Psoas muscle (tissue), 8 donors: ENCODE data around the gene LDLRAD4. TPM values are rescaled to one million over a fixed set of nuclear protein-coding genes. Genes with fewer than 3 reads are reported as not detected.

Experiments used
- ATAC-seq, 4 donors: fragments of 200-7000 bp; cut with Tn5 transposase; one replicate each; pipeline ENCODE4 v1.9.1; 2020; ENCODE audit warnings: moderate library complexity in 3 of 4, mild to moderate bottlenecking in 2 of 4
- DNase-seq, 2 donors: peaks; one replicate each; pipeline ENCODE4 v3.0.0-alpha.2; 2020
- H3K27ac ChIP-seq: fragments of 200-600 bp; one replicate; pipeline ENCODE4 v1.8.0; 2022
- H3K27me3 ChIP-seq, 3 donors: fragments of 200-600 bp in 1 of 3; one replicate each; pipeline versions ENCODE4 v1.6.1 to v1.8.0; 2013 to 2022; ENCODE audit warnings: low read length in 2 of 3, mild to moderate bottlenecking in 2 of 3, moderate library complexity in 1 of 3; ENCODE audit not compliant: insufficient read depth in 3 of 3
- H3K36me3 ChIP-seq, 2 donors: fragments of 200-600 bp in 1 of 2; one replicate each; pipeline versions ENCODE4 v1.6.1 to v1.8.0; 2013 to 2022; ENCODE audit warnings: low read depth in 1 of 2, mild to moderate bottlenecking in 1 of 2, moderate library complexity in 1 of 2; ENCODE audit not compliant: insufficient read depth in 1 of 2
- H3K4me1 ChIP-seq: fragments of 200-600 bp; one replicate; pipeline ENCODE4 v1.8.0; 2022
- H3K4me3 ChIP-seq: fragments of 200-600 bp; one replicate; pipeline ENCODE4 v1.8.0; 2022; ENCODE audit warnings: mild to moderate bottlenecking
- H3K9me3 ChIP-seq: fragments of 200-600 bp; one replicate; pipeline ENCODE4 v1.8.0; 2022
- WGBS, 3 donors: extraction: QIAGEN DNeasy Blood & Tissue Kit; methylation state at CpG; one replicate each; pipeline versions ENCODE4 v1.1.6 to v1.1.7; 2013; 5-methylcytosine and 5-hydroxymethylcytosine counted together
- intact Hi-C, 2 donors: fragments of 100-400 bp; cut with DNase I; formaldehyde crosslinking; loops; one replicate each; pipeline versions ENCODE4 v1.11.0 to v1.14.2; 2022
- polyA plus RNA-seq, 3 donors: library from polyadenylated mRNA; stranded (reverse); fragments of 200-250 nt; gene quantifications; one replicate each; pipeline ENCODE4 v1.2.3, GENCODE V29; 2013
- total RNA-seq, 4 donors: library from RNA; stranded (reverse); fragmentation: NEBNext Ultra II Directional in 2 of 4; extraction: Animal tissue kit (Norgen Biotek cat#: 25700) in 2 of 4; gene quantifications; one replicate each; pipeline versions ENCODE4 v1.2.1 to v1.2.4, GENCODE V29; 2021 to 2023
- TF ChIP-seq, protein P1 (sequence below): fragments of 200-600 bp; IDR thresholded peaks from one replicate; pipeline ENCODE4 v1.8.0; 2022; ENCODE audit warnings: antibody characterized with exemption
- donor health status: healthy with polysubstance abuse.
- donor health status: DM: no; HTN: no; CAD: no; lungs with moderate emphysema.
- donor health status: Bipolar disorder and iron deficiency.
- donor health status: healthy.
- donor health status: DM: yes; HTN: yes; CAD: no.
- donor health status: DM: no; HTN: no; CAD: no.
- donor health status: DM: no; HTN: no; CAD: no.
- donor health status: DM: yes; HTN: yes; CAD: no.

Gene LDLRAD4
- total and polyA plus RNA-seq, 7 donors, result 1.8 to 13.9 (median 3.8) TPM

- H3K9me3 ChIP-seq, result no peaks in the 10 kb centered on the region
- intact Hi-C loops, result no loop called here
- no peaks in the 10 kb centered on the region for H3K4me1 ChIP-seq
- H3K27ac ChIP-seq, result no peak overlapping the region
- H3K4me3 ChIP-seq, result no peak overlapping the region
- no peak for ATAC-seq
- no peak for DNase-seq
- H3K36me3 ChIP-seq, result no peaks in the 10 kb centered on the region
- TF ChIP-seq, protein P1, sequence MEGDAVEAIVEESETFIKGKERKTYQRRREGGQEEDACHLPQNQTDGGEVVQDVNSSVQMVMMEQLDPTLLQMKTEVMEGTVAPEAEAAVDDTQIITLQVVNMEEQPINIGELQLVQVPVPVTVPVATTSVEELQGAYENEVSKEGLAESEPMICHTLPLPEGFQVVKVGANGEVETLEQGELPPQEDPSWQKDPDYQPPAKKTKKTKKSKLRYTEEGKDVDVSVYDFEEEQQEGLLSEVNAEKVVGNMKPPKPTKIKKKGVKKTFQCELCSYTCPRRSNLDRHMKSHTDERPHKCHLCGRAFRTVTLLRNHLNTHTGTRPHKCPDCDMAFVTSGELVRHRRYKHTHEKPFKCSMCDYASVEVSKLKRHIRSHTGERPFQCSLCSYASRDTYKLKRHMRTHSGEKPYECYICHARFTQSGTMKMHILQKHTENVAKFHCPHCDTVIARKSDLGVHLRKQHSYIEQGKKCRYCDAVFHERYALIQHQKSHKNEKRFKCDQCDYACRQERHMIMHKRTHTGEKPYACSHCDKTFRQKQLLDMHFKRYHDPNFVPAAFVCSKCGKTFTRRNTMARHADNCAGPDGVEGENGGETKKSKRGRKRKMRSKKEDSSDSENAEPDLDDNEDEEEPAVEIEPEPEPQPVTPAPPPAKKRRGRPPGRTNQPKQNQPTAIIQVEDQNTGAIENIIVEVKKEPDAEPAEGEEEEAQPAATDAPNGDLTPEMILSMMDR, result no peak
- H3K27me3 ChIP-seq, result peaks cover 0 to 2% (median 0%) of the 10 kb centered on the region in 3 donors
- 76 to 85% (median 80%) methylated on average over 10 of the region's 10 CpGs for WGBS, 3 donors
Observed at GRCh38 chr18:13577091-13577697, 358.6 kb downstream of the LDLRAD4 start.

- intact Hi-C loops, result no loop called here
- no peak overlapping the region for H3K4me3 ChIP-seq
- H3K36me3 ChIP-seq, result no peaks in the 10 kb centered on the region
- ATAC-seq (no peak), DNase-seq (no peak)
- no peaks in the 10 kb centered on the region for H3K9me3 ChIP-seq
- 87 to 97% (median 92%) methylated on average over 3 of the region's 3 CpGs for WGBS, 3 donors
- no peak overlapping the region for H3K27ac ChIP-seq
- no peaks in the 10 kb centered on the region for H3K4me1 ChIP-seq
- peaks cover 0 to 2% (median 0%) of the 10 kb centered on the region in 3 donors for H3K27me3 ChIP-seq
- TF ChIP-seq, protein P1, result no peak
Observed at GRCh38 chr18:13577781-13578180, 359.2 kb downstream of the LDLRAD4 start.

DNA sequence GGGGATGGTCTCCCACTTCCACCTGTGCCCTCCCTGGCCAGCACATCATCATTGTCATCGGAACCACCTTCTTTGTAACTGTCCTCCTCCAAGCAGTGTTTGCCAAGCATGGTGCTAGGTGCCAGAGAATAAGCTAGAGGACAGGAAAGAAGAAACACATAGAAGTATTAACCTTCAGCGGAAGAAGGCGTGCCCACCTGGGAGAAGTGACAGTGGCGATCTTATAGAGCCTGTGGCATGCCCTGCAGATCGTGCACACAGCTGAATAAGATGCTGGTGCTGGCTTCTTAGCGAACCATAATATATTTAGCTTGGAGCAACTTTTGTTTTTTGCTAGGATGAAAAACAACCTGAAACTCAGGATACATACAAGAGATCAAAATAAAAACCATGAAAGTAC lies 359.8 kb downstream of the LDLRAD4 start:
- intact Hi-C loops, result no loop called here
- TF ChIP-seq, protein P1, result no peak
- no peak overlapping the region for H3K27ac ChIP-seq
- H3K9me3 ChIP-seq, result no peaks in the 10 kb centered on the region
- 91 to 97% (median 94%) methylated on average over 6 of the region's 6 CpGs for WGBS, 3 donors
- no peak for ATAC-seq
- H3K4me3 ChIP-seq, result no peak overlapping the region
- H3K4me1 ChIP-seq, result no peaks in the 10 kb centered on the region
- no peak for DNase-seq
- H3K36me3 ChIP-seq, result no peaks in the 10 kb centered on the region
- H3K27me3 ChIP-seq, result peaks cover 0 to 2% (median 0%) of the 10 kb centered on the region in 3 donors

- no peaks in the 10 kb centered on the region for H3K9me3 ChIP-seq
- H3K27me3 ChIP-seq, result peaks cover 0 to 2% (median 0%) of the 10 kb centered on the region in 3 donors
- H3K36me3 ChIP-seq, result no peaks in the 10 kb centered on the region
- ATAC-seq (no peak), DNase-seq (no peak)
- H3K4me1 ChIP-seq, result no peaks in the 10 kb centered on the region
- intact Hi-C loops, result no loop called here
- 66 to 75% (median 68%) methylated on average over 3 of the region's 3 CpGs for WGBS, 3 donors
- TF ChIP-seq, protein P1, result no peak
- H3K4me3 ChIP-seq, result no peak overlapping the region
- H3K27ac ChIP-seq, result no peak overlapping the region
Observed at GRCh38 chr18:13579874-13580273, 361.3 kb downstream of the LDLRAD4 start.

GRCh38 chr18:13580351-13580750 lies 361.8 kb downstream of the LDLRAD4 start:
- ATAC-seq (no peak), DNase-seq (no peak)
- no peaks in the 10 kb centered on the region for H3K9me3 ChIP-seq
- intact Hi-C loops, result no loop called here
- no peak overlapping the region for H3K27ac ChIP-seq
- 65 to 79% (median 65%) methylated on average over 7 of the region's 7 CpGs for WGBS, 3 donors
- H3K4me1 ChIP-seq, result no peaks in the 10 kb centered on the region
- H3K27me3 ChIP-seq, result peaks cover 0 to 2% (median 0%) of the 10 kb centered on the region in 3 donors
- no peak overlapping the region for H3K4me3 ChIP-seq
- H3K36me3 ChIP-seq, result no peaks in the 10 kb centered on the region
- TF ChIP-seq, protein P1, result no peak
